MCF 10A (cell line): ENCODE results near the gene DNAI7. TPM values are rescaled to one million over a fixed set of nuclear protein-coding genes. Genes with fewer than 3 reads are reported as not detected.

Experiments used
- BruUV-seq: library from RNA; stranded (reverse); fragments of 400-500 nt; replicated peaks from 2 replicates; lab custom pipeline; 2021; lab: Mats Ljungman, UMichigan
- CTCF ChIA-PET: fragments of 300-600 bp; sonication (Branson Sonifier 250); formaldehyde crosslinking; extraction: SDS; loops from one replicate; lab custom pipeline; 2021; ENCODE audit warnings: antibody characterized with exemption, inconsistent platforms; lab: Yijun Ruan, JAX
- POLR2A ChIA-PET: fragments of 300-600, 350-650 bp; sonication (Branson Sonifier 250); formaldehyde crosslinking; extraction: SDS; loops from one replicate; lab custom pipeline; 2020; ENCODE audit warnings: antibody characterized with exemption, inconsistent platforms; lab: Yijun Ruan, JAX
- DNase-seq: peaks from one replicate; pipeline ENCODE4 v3.0.0-alpha.2; 2018; ENCODE audit not compliant: unreplicated experiment
- H3K27ac Mint-ChIP-seq: one replicate; pipeline ENCODE4 v1.8.0; 2022; ENCODE audit warnings: mild to moderate bottlenecking, low read depth, mixed read lengths; ENCODE audit not compliant: unreplicated experiment
- H3K27me3 Mint-ChIP-seq: one replicate; pipeline ENCODE4 v1.8.0; 2022; ENCODE audit warnings: mixed read lengths; ENCODE audit not compliant: insufficient read depth, unreplicated experiment
- H3K36me3 Mint-ChIP-seq: one replicate; pipeline ENCODE4 v1.8.0; 2022; ENCODE audit warnings: mild to moderate bottlenecking, moderate library complexity, mixed read lengths; ENCODE audit not compliant: insufficient read depth, unreplicated experiment
- H3K4me1 Mint-ChIP-seq: one replicate; pipeline ENCODE4 v1.8.0; 2022; ENCODE audit warnings: mixed read lengths; ENCODE audit not compliant: insufficient read depth, unreplicated experiment
- H3K4me3 Mint-ChIP-seq: one replicate; pipeline ENCODE4 v1.8.0; 2022; ENCODE audit warnings: mild to moderate bottlenecking, moderate library complexity, mixed read lengths; ENCODE audit not compliant: unreplicated experiment
- H3K9me3 Mint-ChIP-seq: one replicate; pipeline ENCODE4 v1.8.0; 2022; ENCODE audit warnings: mixed read lengths; ENCODE audit not compliant: unreplicated experiment
- intact Hi-C: fragments of 100-400 bp; cut with micrococcal nuclease; formaldehyde crosslinking; loops from 2 replicates; pipeline ENCODE4 v1.14.1; 2022
- total RNA-seq: library from RNA; stranded (reverse); gene quantifications from 2 replicates; pipeline ENCODE4 v1.2.3, GENCODE V29; 2022
- TF ChIP-seq, protein P1 (sequence below): fragments of 200-600 bp; IDR thresholded peaks from one replicate; pipeline ENCODE4 v1.8.0; 2022; ENCODE audit warnings: antibody characterized with exemption, mild to moderate bottlenecking; ENCODE audit not compliant: unreplicated experiment

DNAI7 gene
- total RNA-seq, 1 experiment from 2014 or later, result 0.14 TPM

- no peaks in the 10 kb centered on the region for H3K27me3 Mint-ChIP-seq
- H3K36me3 Mint-ChIP-seq, result no peaks in the 10 kb centered on the region
- no peak overlapping the region for H3K27ac Mint-ChIP-seq
- no peaks in the 10 kb centered on the region for H3K4me1 Mint-ChIP-seq
- H3K4me3 Mint-ChIP-seq, result no peak overlapping the region
- POLR2A ChIA-PET, result interaction anchor here (1.3 kb wide), 1 partner anchor 104 kb away, joined by 3 read pairs; no protein-coding TSS in a partner anchor
- BruUV-seq, result no TSS peak
- CTCF ChIA-PET, result interaction anchor here (0.5 to 0.9 kb wide), 2 partner anchors 111 to 126 kb away, joined by 4 to 5 read pairs; no protein-coding TSS in a partner anchor
- TF ChIP-seq, protein P1, sequence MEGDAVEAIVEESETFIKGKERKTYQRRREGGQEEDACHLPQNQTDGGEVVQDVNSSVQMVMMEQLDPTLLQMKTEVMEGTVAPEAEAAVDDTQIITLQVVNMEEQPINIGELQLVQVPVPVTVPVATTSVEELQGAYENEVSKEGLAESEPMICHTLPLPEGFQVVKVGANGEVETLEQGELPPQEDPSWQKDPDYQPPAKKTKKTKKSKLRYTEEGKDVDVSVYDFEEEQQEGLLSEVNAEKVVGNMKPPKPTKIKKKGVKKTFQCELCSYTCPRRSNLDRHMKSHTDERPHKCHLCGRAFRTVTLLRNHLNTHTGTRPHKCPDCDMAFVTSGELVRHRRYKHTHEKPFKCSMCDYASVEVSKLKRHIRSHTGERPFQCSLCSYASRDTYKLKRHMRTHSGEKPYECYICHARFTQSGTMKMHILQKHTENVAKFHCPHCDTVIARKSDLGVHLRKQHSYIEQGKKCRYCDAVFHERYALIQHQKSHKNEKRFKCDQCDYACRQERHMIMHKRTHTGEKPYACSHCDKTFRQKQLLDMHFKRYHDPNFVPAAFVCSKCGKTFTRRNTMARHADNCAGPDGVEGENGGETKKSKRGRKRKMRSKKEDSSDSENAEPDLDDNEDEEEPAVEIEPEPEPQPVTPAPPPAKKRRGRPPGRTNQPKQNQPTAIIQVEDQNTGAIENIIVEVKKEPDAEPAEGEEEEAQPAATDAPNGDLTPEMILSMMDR, result no peak
- intact Hi-C loops, result no loop called here
- H3K9me3 Mint-ChIP-seq, result no peaks in the 10 kb centered on the region
- no peak for DNase-seq
Observed at GRCh38 chr12:25102402-25102801, 92.6 kb downstream of the DNAI7 start.

- no TSS peak for BruUV-seq
- TF ChIP-seq, protein P1, result no peak
- no peaks in the 10 kb centered on the region for H3K27me3 Mint-ChIP-seq
- no peaks in the 10 kb centered on the region for H3K4me1 Mint-ChIP-seq
- DNase-seq, result no peak
- no peaks in the 10 kb centered on the region for H3K9me3 Mint-ChIP-seq
- POLR2A ChIA-PET, result interaction anchor here (0.6 to 1.3 kb wide), 2 partner anchors 16 to 103 kb away, joined by 3 read pairs; no protein-coding TSS in a partner anchor
- no peaks in the 10 kb centered on the region for H3K36me3 Mint-ChIP-seq
- H3K27ac Mint-ChIP-seq, result no peak overlapping the region
- H3K4me3 Mint-ChIP-seq, result no peak overlapping the region
- intact Hi-C loops, result no loop called here
- CTCF ChIA-PET, result no interaction called here
Observed at GRCh38 chr12:25101092-25101445, 93.9 kb downstream of the DNAI7 start.

DNA sequence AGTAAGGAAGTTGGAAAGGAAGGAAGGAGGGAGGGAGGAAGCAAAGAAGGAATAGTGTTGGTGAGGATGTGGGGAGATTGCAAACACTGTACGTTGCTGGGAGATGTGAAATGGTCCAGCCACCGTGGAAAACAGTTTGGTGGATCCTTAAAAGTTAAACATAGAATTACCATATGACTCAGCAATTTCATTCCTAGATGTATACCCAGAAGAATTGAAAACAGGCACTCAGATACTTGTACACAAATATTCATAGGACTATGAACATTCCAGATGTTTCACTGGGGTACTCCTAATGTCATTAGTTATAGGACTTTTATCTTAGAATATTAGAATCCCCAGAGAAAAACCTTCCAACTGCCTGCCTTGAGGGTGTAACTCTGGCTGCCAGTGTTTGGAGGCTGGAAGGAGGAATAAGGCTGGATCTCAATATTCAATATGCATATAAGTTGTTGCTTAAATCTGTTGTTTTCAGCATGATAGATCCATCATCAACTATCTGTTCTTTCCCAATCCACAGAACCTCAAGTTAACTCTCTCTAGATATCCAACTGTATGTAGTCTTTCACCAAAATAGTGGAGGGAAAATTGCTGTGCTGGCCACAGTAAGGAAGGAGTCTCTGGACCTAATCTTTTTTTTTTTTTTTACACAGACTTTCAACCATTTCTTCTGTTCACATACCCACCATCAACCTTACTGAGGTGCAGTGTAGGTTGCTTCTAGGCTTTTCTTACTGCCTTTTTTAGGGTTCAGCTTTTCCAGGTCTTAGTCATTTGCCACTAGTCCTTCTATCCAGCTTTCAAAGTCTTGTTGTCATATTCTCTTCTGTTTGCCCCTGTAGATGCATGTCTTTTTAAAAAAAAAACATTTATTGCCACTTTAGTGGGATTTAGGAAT lies 94.5 kb downstream of the DNAI7 start:
- no peak for DNase-seq
- Mint-ChIP-seq H3K27ac (no peak overlapping the region), H3K9me3 (no peaks in the 10 kb centered on the region), H3K36me3 (no peaks in the 10 kb centered on the region), H3K4me1 (no peaks in the 10 kb centered on the region), H3K27me3 (no peaks in the 10 kb centered on the region), H3K4me3 (no peak overlapping the region)
- ChIA-PET POLR2A (interaction anchor here (0.6 kb wide), 1 partner anchor 16 kb away, joined by 3 read pairs; no protein-coding TSS in a partner anchor), CTCF (interaction anchor here (0.9 kb wide), 1 partner anchor 27 kb away, joined by 3 read pairs; no protein-coding TSS in a partner anchor)
- TF ChIP-seq, protein P1, result no peak
- intact Hi-C loops, result no loop called here
- no TSS peak for BruUV-seq

DNA sequence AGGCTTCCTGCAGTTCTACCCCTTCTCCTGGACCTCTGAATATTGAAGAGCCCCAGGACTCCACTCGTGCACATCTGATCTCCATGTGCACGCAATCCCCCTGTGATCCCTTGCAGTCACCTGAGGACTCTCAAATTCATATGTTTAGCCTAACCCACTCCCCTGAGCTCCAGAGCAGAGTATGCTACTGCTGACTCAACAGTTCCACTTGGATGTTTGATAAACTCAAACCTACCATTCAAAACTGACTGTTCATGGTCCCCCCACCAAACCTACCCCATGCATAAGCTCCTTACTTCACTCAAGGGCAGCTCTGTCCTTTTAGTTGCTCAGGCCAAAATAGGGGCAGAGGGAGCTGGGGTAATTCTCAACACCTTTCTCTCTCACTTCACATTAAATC lies 96.0 kb downstream of the DNAI7 start:
- CTCF ChIA-PET, result interaction anchor here (0.8 to 1.5 kb wide), 3 partner anchors 21 to 108 kb away, joined by 3 to 4 read pairs (median 3); no protein-coding TSS in a partner anchor
- no peak for DNase-seq
- H3K27ac Mint-ChIP-seq, result no peak overlapping the region
- no TSS peak for BruUV-seq
- TF ChIP-seq, protein P1, result no peak
- H3K4me1 Mint-ChIP-seq, result no peaks in the 10 kb centered on the region
- POLR2A ChIA-PET, result interaction anchor here (0.7 kb wide), 1 partner anchor 42 kb away, joined by 4 read pairs; no protein-coding TSS in a partner anchor
- no peaks in the 10 kb centered on the region for H3K9me3 Mint-ChIP-seq
- intact Hi-C loops, result no loop called here
- H3K36me3 Mint-ChIP-seq, result no peaks in the 10 kb centered on the region
- H3K27me3 Mint-ChIP-seq, result no peaks in the 10 kb centered on the region
- H3K4me3 Mint-ChIP-seq, result no peak overlapping the region
